HG02885 (cell line): Measurements from ENCODE around the gene KRTAP2-4.
"Not testable (repeated sequence)": the region's sequence is repeated elsewhere in the genome, so short reads cannot be mapped to it uniquely, and the experiment has no call there.

Experiments
- ATAC-seq: cut with Tn5 transposase; IDR thresholded peaks from one replicate; pipeline ENCODE4 v1.9.1; 2021; ENCODE audit warnings: mild to moderate bottlenecking; ENCODE audit not compliant: unreplicated experiment, poor library complexity

The KRTAP2-4 gene

DNA sequence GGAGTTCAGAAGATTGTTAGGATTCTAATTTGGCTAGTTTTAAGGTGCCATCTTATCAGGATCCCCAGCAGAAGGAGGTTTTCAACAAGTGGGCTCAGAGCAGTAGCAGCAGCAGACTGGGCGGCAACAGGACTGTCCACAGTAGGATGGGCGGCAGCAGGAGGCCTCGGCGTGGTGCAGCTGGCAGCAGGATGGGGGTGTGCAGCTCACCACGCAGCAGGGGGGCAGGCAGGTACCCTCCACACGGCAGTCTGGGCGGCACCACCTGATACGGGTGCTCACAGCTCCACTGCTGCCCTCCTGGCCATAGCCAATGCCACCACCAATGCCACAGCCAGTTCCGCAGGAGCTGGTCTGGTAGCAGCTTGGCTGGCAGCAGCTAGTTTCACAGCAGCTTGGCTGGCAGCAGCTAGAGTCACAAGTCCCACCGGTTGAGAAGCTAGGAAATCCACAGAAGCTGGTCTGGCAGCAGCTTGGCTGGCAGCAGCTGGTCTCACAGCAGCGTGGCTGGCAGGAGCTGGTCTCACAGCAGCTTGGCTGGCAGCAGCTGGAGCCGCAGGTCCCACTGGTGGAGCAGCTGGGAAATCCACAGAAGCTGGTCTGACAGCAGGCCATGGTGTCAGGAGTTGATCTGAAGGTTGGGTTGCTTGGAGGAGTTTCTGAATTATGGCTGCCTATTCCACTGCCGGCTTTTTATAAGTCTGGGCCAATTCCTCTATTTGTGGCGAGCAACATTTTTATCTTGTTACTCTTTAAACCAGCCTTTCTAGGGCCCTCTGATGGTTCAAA is 24.7 kb downstream of the KRTAP2-4 start, which contains the start of gene KRTAP1-1:
Gene KRTAP1-1, minus strand, starts transcription at position 668 of the 789 bp plus-strand sequence. Its CDS starts 53 bp downstream, at position 615.
- not testable (repeated sequence) for ATAC-seq

GRCh38 chr17:41037853-41038350 is 27.8 kb downstream of the KRTAP2-4 start:
- no peak for ATAC-seq

GRCh38 chr17:41034346-41034935 is 31.2 kb downstream of the KRTAP2-4 start, which contains the start of gene KRTAP1-3:
Gene KRTAP1-3 (minus strand): TSS chr17:41034874. CDS start chr17:41034821, 53 bp downstream.
- ATAC-seq: not testable (repeated sequence)

DNA sequence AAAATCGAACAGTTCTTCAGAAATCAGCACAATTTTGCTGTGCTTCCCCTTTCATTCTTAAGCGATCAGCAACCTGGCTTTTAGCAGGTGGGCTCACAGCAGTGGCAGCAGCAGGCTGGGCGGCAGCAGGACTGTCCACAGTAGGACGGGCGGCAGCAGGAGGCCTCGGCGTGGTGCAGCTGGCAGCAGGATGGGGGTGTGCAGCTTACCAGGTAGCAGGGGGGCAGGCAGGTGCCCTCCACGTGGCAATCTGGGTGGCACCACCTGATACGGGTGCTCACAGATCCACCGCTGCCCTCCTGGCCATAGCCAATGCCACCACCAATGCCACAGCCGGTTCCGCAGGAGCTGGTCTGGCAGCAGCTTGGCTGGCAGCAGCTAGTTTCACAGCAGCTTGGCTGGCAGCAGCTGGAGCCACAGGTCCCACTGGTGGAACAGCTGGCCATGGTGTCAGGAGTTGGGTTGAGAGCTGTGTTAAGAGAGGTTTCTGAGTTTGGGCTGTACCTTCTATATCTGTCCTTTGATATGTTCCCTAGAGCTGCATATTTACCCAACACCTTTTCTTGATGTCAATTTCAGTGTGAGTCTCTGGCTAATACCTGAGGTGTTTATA is 35.9 kb downstream of the KRTAP2-4 start, which contains the start of gene KRTAP1-4:
Gene KRTAP1-4, minus strand, starts transcription at position 563 of the 613 bp plus-strand sequence. Its CDS starts 117 bp downstream, at position 446.
- ATAC-seq: no peak

GRCh38 chr17:41026715-41027471 is 38.8 kb downstream of the KRTAP2-4 start, which contains the start of gene KRTAP1-5:
Gene KRTAP1-5 (minus strand): TSS chr17:41027208. CDS start chr17:41027155, 53 bp downstream.
- no peak for ATAC-seq

DNA sequence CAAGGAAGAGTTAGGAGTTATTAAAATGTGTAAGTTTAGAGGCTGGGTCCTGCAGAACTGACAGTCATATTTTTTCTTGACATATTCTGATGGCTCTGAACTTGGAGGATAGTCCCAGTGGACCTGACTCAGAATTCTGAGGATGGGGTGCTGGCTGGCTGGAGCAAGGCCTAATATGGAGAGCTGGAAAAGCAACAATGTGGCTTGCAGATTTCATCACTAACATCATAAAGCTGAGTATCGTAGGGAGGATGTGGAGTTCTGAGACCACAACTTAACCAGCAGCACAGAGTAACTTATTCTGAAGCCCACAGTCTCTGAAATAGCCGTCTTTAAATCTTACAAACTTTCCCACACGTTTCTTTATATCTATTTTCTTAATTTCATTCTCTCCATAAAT is 41.0 kb downstream of the KRTAP2-4 start:
- ATAC-seq: no peak

DNA sequence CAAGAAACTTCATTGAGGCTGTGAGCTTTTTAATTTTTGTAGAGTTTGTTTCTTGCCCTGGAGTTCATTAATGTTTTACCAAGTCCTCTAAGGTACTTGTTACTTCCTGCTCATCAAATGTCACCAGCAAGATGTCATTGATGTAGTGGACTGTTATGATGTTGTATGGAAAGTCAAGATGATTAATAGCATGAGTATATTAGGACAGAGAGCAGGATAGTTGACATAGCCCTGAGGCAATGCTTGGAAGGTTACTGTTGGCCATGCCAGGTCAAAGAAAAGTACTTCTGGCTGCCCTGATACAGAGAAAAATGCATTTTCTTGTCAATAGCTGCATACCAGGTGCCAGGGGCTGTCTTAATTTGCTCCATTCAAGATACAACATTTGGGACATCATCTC is 45.3 kb downstream of the KRTAP2-4 start:
- no peak for ATAC-seq

DNA sequence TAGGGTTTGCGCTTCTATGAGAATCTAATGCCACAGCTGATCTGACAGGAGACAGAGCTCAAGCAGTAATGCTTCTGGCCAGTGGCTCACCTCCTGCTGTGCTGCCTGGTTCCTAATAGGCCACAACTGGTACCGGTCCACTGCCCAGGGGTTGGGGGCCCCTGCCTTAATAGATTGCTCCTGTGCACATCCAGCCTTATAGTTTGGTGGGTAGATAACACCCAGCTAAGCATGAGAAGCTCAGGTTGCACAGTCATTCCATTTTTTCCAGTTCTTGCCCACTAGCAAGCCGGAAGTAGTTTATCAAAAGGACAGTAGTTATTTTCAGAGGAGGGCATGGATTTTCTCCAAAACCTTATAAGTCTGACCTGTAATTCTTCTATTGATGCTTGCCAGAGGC is 46.3 kb downstream of the KRTAP2-4 start:
- ATAC-seq: no peak

DNA sequence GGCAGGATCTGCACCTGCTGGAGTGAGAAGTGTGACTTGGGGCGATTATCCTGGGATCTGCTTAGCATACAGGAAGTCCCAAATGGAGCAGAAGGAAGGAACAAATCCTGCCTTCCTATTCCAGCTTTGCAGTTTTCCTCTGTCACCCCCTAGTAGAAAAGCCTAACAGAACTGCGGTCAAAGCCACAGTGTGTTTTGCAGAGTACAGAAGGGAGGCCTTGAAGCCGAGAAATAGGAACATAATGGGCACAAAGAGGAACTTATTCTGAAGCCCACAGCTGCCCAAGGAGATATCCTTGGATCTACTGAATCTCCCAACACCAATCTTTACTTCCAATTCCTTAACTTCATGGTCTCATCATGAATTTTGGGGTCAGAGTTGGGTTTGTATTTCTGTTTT is 47.1 kb downstream of the KRTAP2-4 start:
- ATAC-seq: no peak

GRCh38 chr17:41016578-41017215 is 49.0 kb downstream of the KRTAP2-4 start:
- no peak for ATAC-seq

DNA sequence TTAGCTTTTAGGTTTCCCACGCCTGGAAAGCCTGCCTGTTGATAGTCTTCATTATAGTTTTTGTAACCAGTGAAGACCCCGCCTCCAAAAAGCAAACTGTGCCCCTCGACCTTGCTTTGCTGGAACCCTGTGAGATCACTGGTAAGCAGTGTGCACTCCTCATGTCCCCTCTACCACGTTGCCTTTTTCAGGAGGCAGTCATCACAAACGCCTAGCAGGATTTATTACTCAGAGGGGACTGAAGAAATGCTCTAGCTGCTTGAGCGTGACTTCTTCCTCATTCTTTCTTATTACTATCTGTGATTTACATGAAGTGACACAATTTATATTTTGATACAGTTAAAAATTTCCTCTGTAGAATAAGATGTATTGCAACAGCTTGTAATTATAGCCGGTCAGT is 50.2 kb downstream of the KRTAP2-4 start:
- no peak for ATAC-seq
